ENCODE measurements around the gene GRM3.

The GRM3 gene

GRCh38 chr7:86768394-86768793 is 124.7 kb downstream of the GRM3 start:
- H3K4me3 ChIP-seq (ENCODE audit: low read depth, low read length) = no peak overlapping the region
- TF ChIP-seq POLR2A (IDR thresholded peaks at IDR 0.05; ENCODE audit: extremely low read depth, insufficient read length) (no peak), CTCF (IDR thresholded peaks at IDR 0.05; ENCODE audit: low read depth, low read length) (no peak), MAX (IDR thresholded peaks at IDR 0.05; ENCODE audit: low read depth, low read length) (no peak), MYC (IDR thresholded peaks at IDR 0.05; ENCODE audit: low read depth, low read length) (no peak)
- no peak for DNase-seq (ENCODE audit: low read depth)

GRCh38 chr7:86768967-86769760 is 125.5 kb downstream of the GRM3 start:
- H3K4me3 ChIP-seq (ENCODE audit: low read depth, low read length) = no peak overlapping the region
- TF ChIP-seq POLR2A (IDR thresholded peaks at IDR 0.05; ENCODE audit: extremely low read depth, insufficient read length) (no peak), CTCF (IDR thresholded peaks at IDR 0.05; ENCODE audit: low read depth, low read length) (no peak), MYC (IDR thresholded peaks at IDR 0.05; ENCODE audit: low read depth, low read length) (no peak), MAX (IDR thresholded peaks at IDR 0.05; ENCODE audit: low read depth, low read length) (no peak)
- no peak for DNase-seq (ENCODE audit: low read depth)

- TF ChIP-seq MYC (IDR thresholded peaks at IDR 0.05; ENCODE audit: low read depth, low read length) = no peak
- TF ChIP-seq MAX (IDR thresholded peaks at IDR 0.05; ENCODE audit: low read depth, low read length) = no peak
- TF ChIP-seq POLR2A (IDR thresholded peaks at IDR 0.05; ENCODE audit: extremely low read depth, insufficient read length) = no peak
- no peak for TF ChIP-seq CTCF (IDR thresholded peaks at IDR 0.05; ENCODE audit: low read depth, low read length)
- DNase-seq (ENCODE audit: low read depth) = no peak
- no peak overlapping the region for H3K4me3 ChIP-seq (ENCODE audit: low read depth, low read length)
Observed at GRCh38 chr7:86773309-86773708, 129.6 kb downstream of the GRM3 start.

GRCh38 chr7:86775203-86775602 is 131.5 kb downstream of the GRM3 start:
- DNase-seq (ENCODE audit: low read depth) = no peak
- TF ChIP-seq POLR2A (IDR thresholded peaks at IDR 0.05; ENCODE audit: extremely low read depth, insufficient read length) (no peak), MYC (IDR thresholded peaks at IDR 0.05; ENCODE audit: low read depth, low read length) (no peak), CTCF (IDR thresholded peaks at IDR 0.05; ENCODE audit: low read depth, low read length) (no peak), MAX (IDR thresholded peaks at IDR 0.05; ENCODE audit: low read depth, low read length) (no peak)
- H3K4me3 ChIP-seq (ENCODE audit: low read depth, low read length) = no peak overlapping the region

- H3K4me3 ChIP-seq (ENCODE audit: low read depth, low read length) = no peak overlapping the region
- DNase-seq (ENCODE audit: low read depth) = no peak
- TF ChIP-seq CTCF (IDR thresholded peaks at IDR 0.05; ENCODE audit: low read depth, low read length) = no peak
- TF ChIP-seq MAX (IDR thresholded peaks at IDR 0.05; ENCODE audit: low read depth, low read length) = no peak
- no peak for TF ChIP-seq MYC (IDR thresholded peaks at IDR 0.05; ENCODE audit: low read depth, low read length)
- TF ChIP-seq POLR2A (IDR thresholded peaks at IDR 0.05; ENCODE audit: extremely low read depth, insufficient read length) = no peak
Observed at GRCh38 chr7:86776136-86776535, 132.4 kb downstream of the GRM3 start.
